HFFc6 (cell line): ENCODE data around the gene RMRP. TPM values are rescaled to one million over a fixed set of nuclear protein-coding genes. Genes with fewer than 3 reads are reported as not detected.

Experiments used
- DNase-seq: peaks from one replicate; pipeline ENCODE4 v3.0.0-alpha.2; 2018
- H3K27ac Mint-ChIP-seq: 2 replicates; pipeline ENCODE4 v1.8.0; 2020; ENCODE audit warnings: mild to moderate bottlenecking, mixed read lengths
- H3K27me3 Mint-ChIP-seq: 2 replicates; pipeline ENCODE4 v1.8.0; 2021; ENCODE audit warnings: mild to moderate bottlenecking, moderate library complexity, mixed read lengths; ENCODE audit not compliant: insufficient read depth
- H3K36me3 Mint-ChIP-seq: 2 replicates; pipeline ENCODE4 v1.8.0; 2021; ENCODE audit warnings: low read depth, mixed read lengths
- H3K4me1 Mint-ChIP-seq: 2 replicates; pipeline ENCODE4 v1.8.0; 2020; ENCODE audit warnings: low read depth, mixed read lengths
- H3K4me3 Mint-ChIP-seq: 2 replicates; pipeline ENCODE4 v1.8.0; 2020; ENCODE audit warnings: mild to moderate bottlenecking, moderate library complexity, mixed read lengths
- H3K9me3 Mint-ChIP-seq: 2 replicates; pipeline ENCODE4 v1.8.0; 2020; ENCODE audit warnings: mild to moderate bottlenecking, mixed read lengths
- long read RNA-seq: library from polyadenylated mRNA; unstranded; transcript quantifications from one replicate; pipeline ENCODE4 v2.0.0, GENCODE V29; 2019
- total RNA-seq, 6 experiments: library from RNA; stranded (reverse); fragmentation: NEBNext Ultra II Directional; extraction: Animal tissue kit (Norgen Biotek cat#: 25700); gene quantifications; 2 replicates in 1 of 6; 3 replicates in 5 of 6; pipeline ENCODE4 v1.2.3, GENCODE V29; 2021
- TF ChIP-seq, protein P1 (sequence below): fragments of 200-600 bp; sonication (generic); IDR thresholded peaks from 2 replicates; pipeline ENCODE4 v1.5.0; 2021; ENCODE audit warnings: antibody characterized with exemption, mild to moderate bottlenecking

The RMRP gene
- over 10,000 TPM in 5 of 6 experiments, 1,000 to 10,000 TPM in 1; 9,197 to 39,404 (median 23,537) TPM for total RNA-seq
- long read RNA-seq, result 0 reads

DNA sequence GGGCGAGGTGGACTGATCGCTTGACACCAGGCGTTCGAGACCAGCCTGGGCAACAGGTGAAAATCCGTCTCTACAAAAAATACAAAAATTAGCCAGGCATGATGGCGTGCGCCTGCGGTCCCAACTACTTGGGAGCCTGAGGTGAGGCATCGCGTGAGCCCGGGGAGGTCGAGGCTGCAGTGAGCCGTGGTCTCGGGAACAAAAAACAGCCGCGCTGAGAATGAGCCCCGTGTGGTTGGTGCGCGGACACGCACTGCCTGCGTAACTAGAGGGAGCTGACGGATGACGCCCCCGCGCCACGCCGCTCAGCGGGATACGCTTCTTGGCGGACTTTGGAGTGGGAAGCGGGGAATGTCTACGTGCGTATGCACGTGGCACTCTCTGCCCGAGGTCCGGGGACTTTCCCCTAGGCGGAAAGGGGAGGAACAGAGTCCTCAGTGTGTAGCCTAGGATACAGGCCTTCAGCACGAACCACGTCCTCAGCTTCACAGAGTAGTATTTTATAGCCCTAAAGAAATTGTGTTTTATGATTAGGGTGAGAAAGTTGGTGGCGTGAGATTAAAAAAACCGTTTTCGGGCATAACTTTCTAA, at the start of gene RMRP:
Gene RMRP, minus strand, starts transcription at position 474 of the 591 bp plus-strand sequence.
- TF ChIP-seq, protein P1, sequence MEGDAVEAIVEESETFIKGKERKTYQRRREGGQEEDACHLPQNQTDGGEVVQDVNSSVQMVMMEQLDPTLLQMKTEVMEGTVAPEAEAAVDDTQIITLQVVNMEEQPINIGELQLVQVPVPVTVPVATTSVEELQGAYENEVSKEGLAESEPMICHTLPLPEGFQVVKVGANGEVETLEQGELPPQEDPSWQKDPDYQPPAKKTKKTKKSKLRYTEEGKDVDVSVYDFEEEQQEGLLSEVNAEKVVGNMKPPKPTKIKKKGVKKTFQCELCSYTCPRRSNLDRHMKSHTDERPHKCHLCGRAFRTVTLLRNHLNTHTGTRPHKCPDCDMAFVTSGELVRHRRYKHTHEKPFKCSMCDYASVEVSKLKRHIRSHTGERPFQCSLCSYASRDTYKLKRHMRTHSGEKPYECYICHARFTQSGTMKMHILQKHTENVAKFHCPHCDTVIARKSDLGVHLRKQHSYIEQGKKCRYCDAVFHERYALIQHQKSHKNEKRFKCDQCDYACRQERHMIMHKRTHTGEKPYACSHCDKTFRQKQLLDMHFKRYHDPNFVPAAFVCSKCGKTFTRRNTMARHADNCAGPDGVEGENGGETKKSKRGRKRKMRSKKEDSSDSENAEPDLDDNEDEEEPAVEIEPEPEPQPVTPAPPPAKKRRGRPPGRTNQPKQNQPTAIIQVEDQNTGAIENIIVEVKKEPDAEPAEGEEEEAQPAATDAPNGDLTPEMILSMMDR, result peak; percentile 64
- peaks cover 6% of the 10 kb centered on the region for H3K27me3 Mint-ChIP-seq
- H3K4me1 Mint-ChIP-seq, result peaks cover 54% of the 10 kb centered on the region

DNA sequence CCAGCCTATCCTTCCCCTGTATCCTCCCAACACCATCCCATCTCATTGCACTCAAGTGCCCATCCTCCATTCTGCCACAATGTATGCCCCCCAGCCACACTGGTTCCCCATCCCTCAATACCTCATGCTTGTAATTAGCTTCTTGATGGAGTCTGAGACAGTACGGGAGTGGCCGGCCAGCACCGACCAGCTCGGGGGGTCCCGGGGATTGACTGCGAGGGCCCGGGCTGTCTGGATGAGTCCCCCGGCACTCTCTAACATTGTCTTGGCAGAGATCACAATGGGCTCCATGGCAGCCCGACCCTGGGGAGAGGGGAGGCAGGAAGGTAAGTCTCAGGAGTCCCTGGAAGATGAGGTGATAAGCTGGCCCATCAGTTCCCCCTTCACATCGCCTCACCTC, 49.1 kb upstream of the RMRP start:
- H3K27ac Mint-ChIP-seq, result peak overlapping the region; percentile 21; the same call in 1 of the 2 replicates
- H3K4me1 Mint-ChIP-seq, result no peaks in the 10 kb centered on the region
- TF ChIP-seq, protein P1, result no peak
- no peaks in the 10 kb centered on the region for H3K9me3 Mint-ChIP-seq
- peaks cover 3% of the 10 kb centered on the region for H3K27me3 Mint-ChIP-seq
- H3K4me3 Mint-ChIP-seq, result no peak overlapping the region
- DNase-seq, result no peak
- H3K36me3 Mint-ChIP-seq, result peaks cover 55% of the 10 kb centered on the region

More for the DNA sequence above, at the start of gene RMRP:
- Mint-ChIP-seq H3K9me3 (peaks cover 4% of the 10 kb centered on the region), H3K4me3 (peak within 1 kb of the TSS; percentile 90), H3K27ac (peak within 1 kb of the TSS; percentile 99), H3K36me3 (peaks cover 17% of the 10 kb centered on the region; the same call in 1 of the 2 replicates)
- DNase-seq, result peak; percentile 100

DNA sequence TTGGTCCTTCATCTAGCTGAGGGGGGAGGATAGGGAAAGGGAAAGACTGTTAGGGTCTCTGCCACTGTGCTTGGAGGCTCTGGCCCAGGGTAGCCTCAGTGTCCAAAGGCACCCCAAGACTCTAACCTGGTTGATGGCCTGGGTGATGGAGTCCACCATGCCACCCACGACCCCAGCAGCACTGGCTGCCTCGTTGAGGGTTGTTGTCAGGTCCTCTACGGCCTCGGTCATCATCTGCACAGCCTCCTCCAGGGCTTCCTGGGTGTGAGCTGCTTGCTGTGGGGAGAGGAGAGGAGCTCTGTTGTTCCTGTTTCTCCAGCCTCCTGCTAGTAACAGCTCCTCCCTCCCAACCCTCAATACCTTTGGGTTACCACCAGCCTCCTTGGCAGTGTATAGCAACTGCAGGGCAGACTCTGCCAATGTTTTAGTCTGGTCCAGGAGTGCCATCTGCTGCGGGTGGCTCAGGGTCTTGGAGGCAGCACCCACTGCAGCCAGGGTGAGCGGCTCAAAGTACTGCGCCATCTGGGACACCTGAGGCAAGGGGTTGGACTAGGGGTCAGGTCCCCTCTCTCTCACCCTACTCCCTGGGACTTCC, 48.1 kb upstream of the RMRP start:
- peaks cover 47% of the 10 kb centered on the region for H3K36me3 Mint-ChIP-seq
- TF ChIP-seq, protein P1, result no peak

DNA sequence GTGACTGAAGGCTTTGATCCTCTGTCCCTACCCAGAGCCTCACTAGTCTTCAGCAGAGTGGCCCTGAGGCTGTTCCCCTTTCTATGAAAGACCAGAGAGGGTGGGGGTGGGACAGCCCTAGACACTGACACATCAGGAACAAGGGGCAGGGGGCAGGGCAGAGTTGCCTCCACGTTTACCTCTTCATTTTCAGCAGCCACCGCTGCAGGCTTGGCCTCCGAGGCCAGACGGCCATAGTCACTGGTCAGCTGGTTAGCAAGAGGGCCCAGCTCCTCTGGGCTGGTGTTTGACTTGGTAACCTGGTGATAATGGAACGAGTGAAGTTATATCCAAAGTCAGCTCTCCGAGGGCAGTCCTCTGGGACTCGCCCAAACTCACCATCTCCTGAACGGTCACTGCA, 47.6 kb upstream of the RMRP start:
- Mint-ChIP-seq H3K27ac (no peak overlapping the region), H3K4me1 (no peaks in the 10 kb centered on the region), H3K27me3 (peaks cover 3% of the 10 kb centered on the region), H3K36me3 (peaks cover 41% of the 10 kb centered on the region), H3K4me3 (no peak overlapping the region), H3K9me3 (no peaks in the 10 kb centered on the region)
- no peak for DNase-seq
- TF ChIP-seq, protein P1, result no peak

More for the DNA sequence above, 48.1 kb upstream of the RMRP start:
- Mint-ChIP-seq H3K9me3 (no peaks in the 10 kb centered on the region), H3K4me1 (no peaks in the 10 kb centered on the region), H3K27ac (no peak overlapping the region), H3K4me3 (no peak overlapping the region), H3K27me3 (peaks cover 3% of the 10 kb centered on the region)
- DNase-seq, result no peak

DNA sequence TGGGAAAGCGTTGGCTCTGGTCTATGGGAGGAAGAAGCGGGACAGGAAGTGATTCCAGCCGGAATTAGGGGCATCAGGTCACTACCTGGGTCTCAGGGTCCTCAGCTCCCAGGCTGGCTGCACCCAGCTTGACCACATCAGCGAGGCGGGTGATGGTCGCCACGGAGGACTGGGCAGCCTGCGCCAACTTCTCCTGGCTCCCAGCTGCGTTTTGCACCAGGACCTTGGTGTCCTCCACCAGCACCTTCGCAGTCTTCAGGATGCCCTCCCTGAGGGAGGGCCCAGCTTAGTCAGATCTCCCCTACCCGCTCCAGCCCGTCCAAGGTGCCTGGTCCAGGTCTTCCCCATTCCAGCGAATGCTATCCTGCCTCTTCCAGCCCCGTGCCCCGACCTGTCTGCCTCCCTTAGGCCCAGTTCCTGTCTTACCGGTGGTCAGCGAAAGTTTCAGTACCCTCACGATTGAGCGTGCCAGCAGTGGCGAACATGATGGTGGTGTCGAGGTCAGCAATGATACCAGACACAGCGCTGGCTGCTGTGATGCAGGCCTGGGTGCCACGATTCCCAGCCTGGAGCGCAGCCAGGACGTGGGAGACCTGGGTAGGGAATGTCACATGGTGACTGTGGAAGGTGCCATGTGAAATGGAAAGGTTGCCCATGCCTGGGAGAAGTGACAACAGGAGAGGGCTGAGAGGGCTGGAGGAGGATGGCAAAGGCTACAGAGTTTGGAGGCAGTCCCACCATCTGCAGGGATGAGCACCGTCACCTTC, 46.3 kb upstream of the RMRP start:
- no peak for DNase-seq
- Mint-ChIP-seq H3K36me3 (peaks cover 37% of the 10 kb centered on the region), H3K4me1 (no peaks in the 10 kb centered on the region), H3K4me3 (no peak overlapping the region), H3K27me3 (peaks cover 3% of the 10 kb centered on the region), H3K9me3 (no peaks in the 10 kb centered on the region), H3K27ac (no peak overlapping the region)
- TF ChIP-seq, protein P1, result no peak
